ENCODE data around the gene CCL16. TPM values are rescaled to one million over a fixed set of nuclear protein-coding genes. Genes with fewer than 3 reads are reported as not detected.

Gene CCL16
- total RNA-seq, 2 experiments from 2014 or later, result not detected

Other genes with a start within 250 kb of the CCL16 start
- gene RASL10B, start 249.9 kb downstream of the CCL16 start, total RNA-seq, result under 1 TPM; 0.08 to 0.33 TPM
- gene GAS2L2, start 228.3 kb downstream of the CCL16 start, total RNA-seq, result not detected
- gene C17orf50, start 220.6 kb downstream of the CCL16 start, total RNA-seq, result not detected
- not detected for gene MMP28, start 185.9 kb downstream of the CCL16 start, total RNA-seq
- gene TAF15, start 172.0 kb downstream of the CCL16 start, total RNA-seq, result 100 to 1,000 TPM; 244 to 252 TPM
- gene HEATR9, start 112.6 kb downstream of the CCL16 start, total RNA-seq, result 1 to 10 TPM; 2.3 to 3.1 TPM
- gene CCL5, start 101.1 kb downstream of the CCL16 start, total RNA-seq, result 100 to 1,000 TPM; 482 to 491 TPM
- gene RDM1, start 50.7 kb downstream of the CCL16 start, total RNA-seq, result 10 to 100 TPM; 14.4 to 16.9 TPM
- gene LYZL6, start 37.8 kb downstream of the CCL16 start, total RNA-seq, result not detected
- gene CCL14, start 5.2 kb upstream of the CCL16 start, total RNA-seq, result not detected
- not detected for gene CCL15, start 20.1 kb upstream of the CCL16 start, total RNA-seq
- under 1 TPM in 1 of 2 experiments, not detected in 1; 0.48 TPM for gene CCL23, start 36.5 kb upstream of the CCL16 start, total RNA-seq
- not detected for gene CCL18, start 82.8 kb upstream of the CCL16 start, total RNA-seq
- 100 to 1,000 TPM; 106 to 112 TPM for gene CCL3, start 108.6 kb upstream of the CCL16 start, total RNA-seq
- 10 to 100 TPM; 46.8 to 50.4 TPM for gene CCL4, start 122.3 kb upstream of the CCL16 start, total RNA-seq
- gene TBC1D3B, start 195.1 kb upstream of the CCL16 start, total RNA-seq, result 1 to 10 TPM; 6.8 to 9.5 TPM
- 1 to 10 TPM; 1.7 to 1.9 TPM for gene CCL3L1, start 215.3 kb upstream of the CCL16 start, total RNA-seq
- gene CCL4L2, start 229.6 kb upstream of the CCL16 start, total RNA-seq, result 1 to 10 TPM; 3.6 to 4.0 TPM